ENCODE results near the gene DENND2D. TPM values are rescaled to one million over a fixed set of nuclear protein-coding genes. Genes with fewer than 3 reads are reported as not detected.
A peak's percentile ranks its signal among the peaks of the same experiment; 100 is the strongest.

Gene DENND2D
- total RNA-seq, 2 experiments from 2014 or later, result 293 to 299 TPM

- Mint-ChIP-seq H3K4me1 (peaks cover 62% of the 10 kb centered on the region), H3K4me3 (peak overlapping the region; percentile 98), H3K27ac (peak overlapping the region; percentile 97), H3K9me3 (no peaks in the 10 kb centered on the region), H3K27me3 (no peaks in the 10 kb centered on the region), H3K36me3 (peaks cover 92% of the 10 kb centered on the region)
- POLR2A ChIA-PET, result interaction anchor here (1.0 to 15.0 kb wide), 4 partner anchors 9 to 34 kb away, joined by 3 to 948 read pairs (median 5); no protein-coding TSS in a partner anchor
- DNase-seq (no peak), ATAC-seq (ENCODE audit: low read depth) (no peak)
Measured at GRCh38 chr1:111195002-111195684, 5.3 kb downstream of the DENND2D start.

DNA sequence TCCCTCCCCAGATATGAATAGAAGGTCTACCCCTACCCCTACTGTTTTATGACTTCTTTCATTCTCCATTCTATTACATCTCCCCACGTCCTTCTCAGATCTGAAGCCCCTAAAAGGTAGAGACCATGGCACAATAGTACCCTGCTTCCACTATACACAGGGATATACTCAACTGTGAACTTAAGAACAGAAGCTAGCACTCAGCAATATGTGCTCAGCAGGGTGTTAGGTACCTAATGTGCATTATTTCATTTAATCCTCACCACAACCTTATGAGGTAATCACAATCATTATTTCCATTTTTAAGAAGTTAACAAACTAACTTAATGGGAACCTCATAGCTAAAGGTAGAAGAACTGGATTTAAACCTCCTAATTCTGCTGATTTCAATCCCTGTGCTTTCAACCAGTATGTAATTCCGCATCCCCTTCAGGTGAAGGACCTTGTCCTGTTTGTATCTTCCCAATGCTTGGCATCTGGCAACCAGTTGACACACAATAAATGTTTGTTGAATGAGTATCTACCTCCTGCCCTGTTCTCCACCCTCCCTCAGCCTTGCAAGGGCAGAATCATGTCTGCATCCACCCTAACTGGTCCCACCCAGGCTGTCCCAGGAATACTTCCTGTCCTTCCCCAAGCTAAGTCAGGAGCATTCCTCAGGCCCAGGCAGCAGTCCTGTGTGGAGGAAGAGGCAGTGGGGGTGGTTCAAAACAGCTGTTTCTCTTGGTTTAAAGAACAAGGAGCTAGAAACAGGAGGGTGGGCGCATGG lies 6.5 kb downstream of the DENND2D start:
- H3K9me3 Mint-ChIP-seq, result no peaks in the 10 kb centered on the region
- H3K4me3 Mint-ChIP-seq, result peak overlapping the region; percentile 98
- peaks cover 91% of the 10 kb centered on the region for H3K36me3 Mint-ChIP-seq
- H3K27me3 Mint-ChIP-seq, result no peaks in the 10 kb centered on the region
- DNase-seq, result no peak
- ATAC-seq (ENCODE audit: low read depth), result no peak
- peak overlapping the region; percentile 67 for H3K27ac Mint-ChIP-seq
- H3K4me1 Mint-ChIP-seq, result peaks cover 70% of the 10 kb centered on the region
- POLR2A ChIA-PET, result interaction anchor here (0.5 to 15.0 kb wide), 9 partner anchors 8 to 246 kb away, joined by 3 to 948 read pairs (median 4); partner anchors contain the start of gene CHI3L2

DNA sequence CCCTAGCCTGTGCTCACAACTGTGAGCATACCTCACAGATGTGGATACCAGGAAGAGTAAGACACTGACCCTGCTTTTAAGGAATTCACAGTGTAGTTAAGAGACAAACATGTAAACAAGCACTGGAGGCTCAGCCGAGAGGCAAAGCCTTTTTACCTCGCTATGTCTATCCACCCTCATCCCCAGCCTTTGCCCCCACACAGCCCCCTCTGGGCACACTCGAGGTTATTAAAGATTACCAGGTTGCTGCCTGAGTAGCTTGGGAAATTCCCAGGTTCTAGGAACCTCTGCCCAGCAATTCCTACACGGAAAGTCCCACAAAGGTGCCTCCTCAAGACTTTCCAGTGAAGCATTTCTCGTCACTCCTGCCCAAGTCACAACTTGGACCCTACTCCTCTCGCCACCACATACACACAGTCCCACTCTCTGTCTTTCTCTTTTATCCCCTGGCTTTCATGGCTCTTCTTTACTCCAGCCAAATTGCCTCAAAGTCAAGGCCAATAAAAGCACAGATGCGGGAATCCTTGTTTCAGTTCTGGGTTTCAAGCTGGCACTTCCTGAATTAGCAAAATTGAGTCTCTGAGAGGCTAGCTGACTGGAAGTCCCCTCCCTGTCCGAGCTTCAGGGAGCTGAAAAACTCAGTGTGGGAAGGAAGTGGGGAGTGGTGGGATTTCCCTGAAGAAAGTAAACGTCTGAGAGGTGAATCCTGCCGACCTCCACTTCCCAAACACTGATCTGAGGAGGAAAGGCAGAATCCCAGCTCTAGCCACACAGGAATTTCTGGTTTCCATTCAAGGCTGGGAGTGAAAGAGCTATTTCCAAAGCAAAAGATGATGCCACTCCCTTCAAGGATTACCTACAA lies 7.6 kb downstream of the DENND2D start:
- DNase-seq, result no peak

DNA sequence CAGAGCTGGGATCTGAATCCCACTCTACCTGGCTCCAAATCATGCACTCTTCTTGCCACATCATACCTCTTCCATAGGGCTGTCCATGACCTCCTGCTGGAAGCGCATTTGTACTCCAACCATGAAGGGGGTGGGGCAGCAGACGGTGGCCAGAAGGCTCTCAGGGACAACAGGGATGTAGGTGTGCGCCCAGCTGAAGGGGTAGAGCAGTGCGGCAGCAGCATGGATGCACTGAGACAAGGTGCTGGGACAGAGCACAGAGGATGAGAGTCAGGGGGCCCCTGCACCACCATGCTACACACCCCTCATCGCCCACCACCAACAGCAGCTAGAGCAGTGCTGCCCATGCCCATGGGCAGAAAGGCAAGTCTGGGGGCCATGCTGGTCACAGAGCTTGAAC lies 8.4 kb downstream of the DENND2D start:
- ATAC-seq (ENCODE audit: low read depth) (no peak), DNase-seq (no peak)
- Mint-ChIP-seq H3K27ac (peak overlapping the region; percentile 67), H3K4me3 (peak overlapping the region; percentile 98), H3K9me3 (no peaks in the 10 kb centered on the region), H3K4me1 (peaks cover 81% of the 10 kb centered on the region), H3K27me3 (no peaks in the 10 kb centered on the region), H3K36me3 (peaks cover 85% of the 10 kb centered on the region)
- POLR2A ChIA-PET, result interaction anchor here (1.1 to 15.0 kb wide), 10 partner anchors 8 to 248 kb away, joined by 3 to 948 read pairs (median 4); partner anchors contain the start of genes CEPT1, CHI3L2, DENND2D and DRAM2

More for the DNA sequence above, 7.6 kb downstream of the DENND2D start:
- Mint-ChIP-seq H3K27ac (peak overlapping the region; percentile 67), H3K36me3 (peaks cover 89% of the 10 kb centered on the region), H3K4me1 (peaks cover 77% of the 10 kb centered on the region), H3K4me3 (peak overlapping the region; percentile 98), H3K9me3 (no peaks in the 10 kb centered on the region), H3K27me3 (no peaks in the 10 kb centered on the region)
- no peak for ATAC-seq (ENCODE audit: low read depth)
- POLR2A ChIA-PET, result interaction anchor here (0.5 to 15.0 kb wide), 10 partner anchors 9 to 247 kb away, joined by 3 to 948 read pairs (median 4); partner anchors contain the start of genes CEPT1, CHI3L2 and DRAM2

DNA sequence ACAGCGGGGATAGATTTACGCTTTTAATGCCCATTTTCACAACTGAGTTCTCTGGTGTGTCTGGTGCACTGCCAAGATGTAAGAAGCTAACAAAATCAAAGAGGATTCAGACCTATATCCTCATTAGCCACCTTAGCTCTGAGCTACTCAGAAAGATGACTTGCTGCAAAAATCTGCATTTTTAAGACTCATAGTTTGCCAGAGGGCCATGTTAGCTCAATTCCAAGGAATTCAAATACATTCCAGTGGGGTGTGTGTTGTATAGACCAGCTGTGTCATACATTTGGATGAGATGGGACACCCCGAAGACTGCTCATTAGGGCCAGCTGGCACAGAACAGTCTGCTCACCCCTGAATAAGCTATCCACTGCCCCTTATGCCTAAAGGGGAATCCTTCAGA lies 8.9 kb downstream of the DENND2D start:
- DNase-seq, result no peak

DNA sequence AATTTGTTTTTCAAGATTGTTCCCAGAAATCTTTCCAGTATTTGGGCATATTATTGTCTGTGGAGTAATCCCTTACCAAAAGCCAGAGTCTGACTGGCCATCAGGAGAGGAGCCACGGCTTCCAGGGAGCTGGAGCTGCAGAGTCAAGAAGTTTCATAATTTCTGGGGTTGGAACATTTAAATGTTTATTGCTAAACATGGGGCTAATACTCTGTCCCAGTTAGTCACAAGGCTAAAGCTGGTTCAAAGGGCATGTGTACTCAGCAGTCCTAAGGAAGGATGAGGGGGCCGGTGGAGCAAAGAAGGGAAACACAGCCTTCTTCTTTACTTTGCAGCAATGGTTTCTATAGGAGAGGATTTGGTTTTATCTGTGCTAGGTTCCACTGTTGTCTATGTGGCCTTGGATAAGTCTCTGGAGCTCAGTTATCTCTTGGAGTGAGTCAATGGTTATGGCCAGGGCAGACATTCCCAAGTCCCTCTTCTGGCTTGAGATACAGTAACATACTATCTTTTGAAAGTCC lies 9.5 kb downstream of the DENND2D start:
- ATAC-seq (ENCODE audit: low read depth) (no peak), DNase-seq (no peak)
- peak overlapping the region; percentile 42 for H3K4me3 Mint-ChIP-seq
- POLR2A ChIA-PET, result interaction anchor here (0.9 to 15.0 kb wide), 8 partner anchors 8 to 44 kb away, joined by 3 to 948 read pairs (median 4); partner anchors contain the start of genes CHI3L2 and DENND2D
- H3K9me3 Mint-ChIP-seq, result no peaks in the 10 kb centered on the region
- H3K36me3 Mint-ChIP-seq, result peaks cover 85% of the 10 kb centered on the region
- peaks cover 78% of the 10 kb centered on the region for H3K4me1 Mint-ChIP-seq
- peak overlapping the region; percentile 68 for H3K27ac Mint-ChIP-seq
- no peaks in the 10 kb centered on the region for H3K27me3 Mint-ChIP-seq

More for the DNA sequence above, 8.9 kb downstream of the DENND2D start:
- H3K27me3 Mint-ChIP-seq, result no peaks in the 10 kb centered on the region
- ATAC-seq (ENCODE audit: low read depth), result no peak
- peaks cover 85% of the 10 kb centered on the region for H3K36me3 Mint-ChIP-seq
- peaks cover 83% of the 10 kb centered on the region for H3K4me1 Mint-ChIP-seq
- H3K27ac Mint-ChIP-seq, result peak overlapping the region; percentile 68
- no peaks in the 10 kb centered on the region for H3K9me3 Mint-ChIP-seq
- H3K4me3 Mint-ChIP-seq, result no peak overlapping the region
- POLR2A ChIA-PET, result interaction anchor here (0.5 to 15.0 kb wide), 9 partner anchors 9 to 45 kb away, joined by 3 to 948 read pairs (median 4); partner anchors contain the start of genes CHI3L2 and DENND2D

DNA sequence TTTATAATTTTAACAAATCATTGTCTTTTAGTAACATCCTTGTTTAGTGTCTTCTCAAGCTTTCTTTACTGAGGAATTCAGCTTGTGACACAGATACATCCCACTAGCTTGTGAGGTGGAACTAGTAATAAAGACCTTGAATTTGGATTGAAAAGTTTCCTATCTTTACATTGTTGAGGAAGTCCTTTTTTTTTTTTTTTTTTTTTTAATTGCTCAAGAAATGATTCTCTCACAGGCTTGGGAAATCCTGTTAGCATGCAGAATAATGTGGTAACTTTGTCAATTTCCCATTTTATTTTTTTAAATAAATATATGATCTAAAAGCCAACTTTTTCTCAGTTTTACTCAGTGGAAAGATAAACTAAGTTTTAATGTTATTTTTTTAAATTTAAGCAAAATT lies 15.8 kb downstream of the DENND2D start:
- Mint-ChIP-seq H3K27ac (no peak overlapping the region), H3K4me1 (peaks cover 36% of the 10 kb centered on the region), H3K36me3 (peaks cover 69% of the 10 kb centered on the region), H3K4me3 (no peak overlapping the region), H3K9me3 (no peaks in the 10 kb centered on the region), H3K27me3 (no peaks in the 10 kb centered on the region)
- ATAC-seq (ENCODE audit: low read depth) (no peak), DNase-seq (no peak)
- POLR2A ChIA-PET, result interaction anchor here (1.0 kb wide), 1 partner anchor 41 kb away, joined by 3 read pairs; no protein-coding TSS in a partner anchor

GRCh38 chr1:111183308-111184069 lies 17.0 kb downstream of the DENND2D start:
- ATAC-seq (ENCODE audit: low read depth), result no peak
- DNase-seq, result no peak
- H3K36me3 Mint-ChIP-seq, result peaks cover 66% of the 10 kb centered on the region
- POLR2A ChIA-PET, result interaction anchor here (0.9 to 2.1 kb wide), 6 partner anchors 8 to 33 kb away, joined by 3 to 10 read pairs (median 6); partner anchors contain the start of gene DENND2D
- H3K9me3 Mint-ChIP-seq, result no peaks in the 10 kb centered on the region
- H3K27ac Mint-ChIP-seq, result no peak overlapping the region
- H3K4me3 Mint-ChIP-seq, result no peak overlapping the region
- H3K4me1 Mint-ChIP-seq, result peaks cover 28% of the 10 kb centered on the region
- no peaks in the 10 kb centered on the region for H3K27me3 Mint-ChIP-seq

- DNase-seq (no peak), ATAC-seq (ENCODE audit: low read depth) (no peak)
- Mint-ChIP-seq H3K9me3 (no peaks in the 10 kb centered on the region), H3K4me3 (no peak overlapping the region), H3K27me3 (no peaks in the 10 kb centered on the region), H3K36me3 (peaks cover 63% of the 10 kb centered on the region), H3K27ac (no peak overlapping the region), H3K4me1 (peaks cover 18% of the 10 kb centered on the region)
- POLR2A ChIA-PET, result interaction anchor here (0.7 to 2.1 kb wide), 3 partner anchors 9 to 17 kb away, joined by 3 to 10 read pairs (median 3); partner anchors contain the start of gene DENND2D
Measured at GRCh38 chr1:111182052-111182451, 18.4 kb downstream of the DENND2D start.

- peaks cover 9% of the 10 kb centered on the region for H3K4me1 Mint-ChIP-seq
- no peaks in the 10 kb centered on the region for H3K27me3 Mint-ChIP-seq
- DNase-seq (no peak), ATAC-seq (ENCODE audit: low read depth) (no peak)
- H3K36me3 Mint-ChIP-seq, result peaks cover 58% of the 10 kb centered on the region
- H3K9me3 Mint-ChIP-seq, result no peaks in the 10 kb centered on the region
- H3K27ac Mint-ChIP-seq, result no peak overlapping the region
- no peak overlapping the region for H3K4me3 Mint-ChIP-seq
- POLR2A ChIA-PET, result interaction anchor here (0.7 kb wide), 1 partner anchor 42 kb away, joined by 3 read pairs; no protein-coding TSS in a partner anchor
Measured at GRCh38 chr1:111179968-111180533, 20.4 kb downstream of the DENND2D start.

DNA sequence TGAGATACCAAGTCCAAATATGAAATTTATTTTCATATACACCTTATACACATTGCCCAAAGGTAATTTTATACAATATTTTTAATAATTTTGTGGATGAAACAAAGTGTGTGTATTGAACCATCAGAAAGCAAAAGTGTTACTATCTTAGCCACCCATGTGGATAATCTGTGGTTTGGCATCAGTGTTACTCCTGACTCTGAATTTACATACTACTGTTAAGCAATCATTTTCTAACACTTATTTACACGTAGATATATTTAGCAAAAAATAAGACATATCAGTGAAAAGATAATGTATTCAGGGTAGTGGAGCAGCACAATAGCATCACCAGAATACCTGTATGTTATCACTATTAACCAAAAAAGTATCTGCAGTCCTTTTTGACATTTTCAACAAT lies 23.8 kb downstream of the DENND2D start:
- Mint-ChIP-seq H3K36me3 (peaks cover 54% of the 10 kb centered on the region), H3K27ac (no peak overlapping the region)
- POLR2A ChIA-PET, result no interaction called here

More for the DNA sequence above, 23.8 kb downstream of the DENND2D start:
- DNase-seq (no peak), ATAC-seq (ENCODE audit: low read depth) (no peak)
- Mint-ChIP-seq H3K4me1 (peaks cover 10% of the 10 kb centered on the region), H3K9me3 (no peaks in the 10 kb centered on the region), H3K27me3 (no peaks in the 10 kb centered on the region), H3K4me3 (no peak overlapping the region)
